H1 (cell line): Measurements from ENCODE around the gene SLC44A1. TPM values are rescaled to one million over a fixed set of nuclear protein-coding genes. Genes with fewer than 3 reads are reported as not detected.

Source experiments
- CTCF ChIA-PET: fragments of 300-600 bp; sonication (Branson Sonifier 250); formaldehyde crosslinking; loops from one replicate; lab custom pipeline; 2021; ENCODE audit not compliant: partially characterized antibody; lab: Charles Lee
- POLR2A ChIA-PET: fragments of 300-600 bp; sonication (Branson Sonifier 250); formaldehyde crosslinking; loops from one replicate; lab custom pipeline; 2021; ENCODE audit warnings: inconsistent platforms; ENCODE audit not compliant: partially characterized antibody; lab: Charles Lee
- DNase-seq, 2 experiments: peaks; one replicate each; pipeline versions ENCODE4 v3.0.0 to v3.0.0-alpha.2; 2010 to 2022; ENCODE audit warnings: low spot score in 2 of 2, low read depth in 1 of 2, mixed read lengths in 1 of 2
- FAIRE-seq: peaks from 2 replicates; lab custom pipeline; 2011; peaks lifted over from hg19 to GRCh38; lab: Jason Lieb, UNC
- H2AFZ ChIP-seq: 2 replicates; pipeline ENCODE4 v1.8.1; 2012; ENCODE audit warnings: low read length, inconsistent platforms
- H2AK5ac ChIP-seq: 2 replicates; pipeline ENCODE4 v1.6.1; 2013; ENCODE audit warnings: low read depth, low read length
- H2BK120ac ChIP-seq: replicated peaks from 2 replicates; pipeline ENCODE3; 2013; ENCODE audit warnings: low read depth, low read length, inconsistent platforms
- H2BK12ac ChIP-seq: 2 replicates; pipeline ENCODE4 v1.6.1; 2013; ENCODE audit warnings: low read depth, low read length
- H2BK15ac ChIP-seq: 2 replicates; pipeline ENCODE4 v1.6.1; 2013; ENCODE audit warnings: low read length
- H2BK20ac ChIP-seq: 2 replicates; pipeline ENCODE4 v1.6.1; 2013; ENCODE audit warnings: low read length
- H2BK5ac ChIP-seq: 2 replicates; pipeline ENCODE4 v1.6.1; 2013; ENCODE audit warnings: low read depth, low read length
- H3K14ac ChIP-seq: 2 replicates; pipeline ENCODE4 v1.6.1; 2013; ENCODE audit warnings: inconsistent platforms; ENCODE audit not compliant: insufficient read length
- H3K18ac ChIP-seq: 2 replicates; pipeline ENCODE4 v1.6.1; 2013; ENCODE audit warnings: low read length; ENCODE audit errors: extremely low read depth
- H3K23ac ChIP-seq: 2 replicates; pipeline ENCODE4 v1.6.1; 2013; ENCODE audit warnings: inconsistent platforms; ENCODE audit not compliant: insufficient read length
- H3K23me2 ChIP-seq: 2 replicates; pipeline ENCODE4 v1.6.1; 2013; ENCODE audit warnings: low read depth, low read length
- H3K27ac ChIP-seq: 2 replicates; pipeline ENCODE4 v1.6.1; 2011; ENCODE audit warnings: low read depth, low read length, inconsistent platforms
- H3K27me3 ChIP-seq, 4 experiments: replicated peaks in 1 of 4; 1 replicate in 1 of 4; 2 replicates in 3 of 4; pipeline versions ENCODE4 v1.6.1 to v1.8.1; 2011 to 2013; ENCODE audit warnings: low read length in 3 of 4, mild to moderate bottlenecking in 3 of 4, inconsistent platforms in 2 of 4, mixed read lengths in 2 of 4, moderate library complexity in 1 of 4; ENCODE audit not compliant: control insufficient read depth in 3 of 4, insufficient read depth in 3 of 4; ENCODE audit errors: extremely low read depth in 1 of 4
- H3K36me3 ChIP-seq, 4 experiments: 2 replicates each; pipeline versions ENCODE4 v1.6.1 to v1.8.1; 2011 to 2013; ENCODE audit warnings: mild to moderate bottlenecking in 4 of 4, low read length in 3 of 4, moderate library complexity in 2 of 4, control low read depth in 1 of 4, inconsistent platforms in 1 of 4; ENCODE audit not compliant: insufficient read depth in 4 of 4, control insufficient read depth in 2 of 4
- H3K4ac ChIP-seq: replicated peaks from 2 replicates; pipeline ENCODE3; 2013; ENCODE audit warnings: low read length, low read depth, mixed read lengths, inconsistent platforms; ENCODE audit not compliant: insufficient read length
- H3K4me1 ChIP-seq, 4 experiments: replicated peaks in 1 of 4; 1 replicate in 1 of 4; 2 replicates in 3 of 4; pipeline versions ENCODE4 v1.6.1 to v1.8.1; 2011 to 2013; ENCODE audit warnings: low read length in 3 of 4, inconsistent platforms in 2 of 4, mixed read lengths in 1 of 4; ENCODE audit not compliant: insufficient read depth in 4 of 4, control insufficient read depth in 3 of 4
- H3K4me2 ChIP-seq, 2 experiments: 2 replicates each; pipeline versions ENCODE4 v1.6.1 to v1.8.1; 2011 to 2013; ENCODE audit warnings: low read depth in 2 of 2, low read length in 2 of 2, control low read depth in 1 of 2, inconsistent platforms in 1 of 2, mild to moderate bottlenecking in 1 of 2; ENCODE audit not compliant: insufficient read depth in 1 of 2
- H3K4me3 ChIP-seq, 4 experiments: fragments of 200-600, 300-600 bp in 1 of 4; sonication (generic), shearing (Covaris generic), sonication (Bioruptor Twin) in 1 of 4; 2 replicates each; pipeline versions ENCODE4 v1.5.1 to v1.8.1; 2011 to 2016; ENCODE audit warnings: low read length in 4 of 4, low read depth in 3 of 4, control low read depth in 2 of 4, inconsistent platforms in 2 of 4, mild to moderate bottlenecking in 2 of 4, mixed read lengths in 1 of 4, moderate library complexity in 1 of 4; ENCODE audit not compliant: insufficient read depth in 2 of 4; ENCODE audit errors: extremely low read depth in 1 of 4
- H3K56ac ChIP-seq: replicated peaks from 2 replicates; pipeline ENCODE3; 2013; ENCODE audit warnings: low read depth, mild to moderate bottlenecking, mixed read lengths, low read length, inconsistent platforms; ENCODE audit not compliant: insufficient read length
- H3K79me1 ChIP-seq: 2 replicates; pipeline ENCODE4 v1.6.1; 2013; ENCODE audit warnings: low read depth, low read length, control low read depth
- H3K79me2 ChIP-seq, 2 experiments: 2 replicates each; pipeline versions ENCODE4 v1.6.1 to v1.8.1; 2012 to 2013; ENCODE audit warnings: low read length in 2 of 2, mild to moderate bottlenecking in 2 of 2, inconsistent platforms in 1 of 2; ENCODE audit not compliant: insufficient read depth in 2 of 2, control insufficient read depth in 1 of 2
- H3K9ac ChIP-seq, 4 experiments: replicated peaks in 1 of 4; 1 replicate in 1 of 4; 2 replicates in 3 of 4; pipeline versions ENCODE4 v1.6.1 to v1.8.1; 2011 to 2013; ENCODE audit warnings: low read depth in 3 of 4, low read length in 3 of 4, control low read depth in 2 of 4, mild to moderate bottlenecking in 2 of 4, moderate library complexity in 2 of 4, inconsistent platforms in 1 of 4; ENCODE audit errors: extremely low read depth in 1 of 4
- H3K9me3 ChIP-seq, 2 experiments: 2 replicates each; pipeline versions ENCODE4 v1.6.1 to v1.8.1; 2012 to 2013; ENCODE audit warnings: mild to moderate bottlenecking in 2 of 2, moderate library complexity in 2 of 2, control low read depth in 1 of 2, inconsistent platforms in 1 of 2, low read depth in 1 of 2, low read length in 1 of 2, mixed read lengths in 1 of 2; ENCODE audit not compliant: insufficient read depth in 2 of 2
- H4K20me1 ChIP-seq, 2 experiments: replicated peaks in 1 of 2; 2 replicates each; pipeline versions ENCODE3 to v1.8.1; 2011 to 2013; ENCODE audit warnings: inconsistent platforms in 2 of 2, low read length in 2 of 2, mild to moderate bottlenecking in 1 of 2; ENCODE audit not compliant: insufficient read depth in 2 of 2, control insufficient read depth in 1 of 2
- H4K5ac ChIP-seq: 2 replicates; pipeline ENCODE4 v1.6.1; 2013; ENCODE audit warnings: low read length, low read depth, mixed read lengths, inconsistent platforms; ENCODE audit not compliant: insufficient read length
- H4K8ac ChIP-seq: 2 replicates; pipeline ENCODE4 v1.8.0; 2013; ENCODE audit warnings: mild to moderate bottlenecking, moderate library complexity, low read length, inconsistent platforms; ENCODE audit not compliant: insufficient read depth; ENCODE audit errors: extremely low read depth
- H4K91ac ChIP-seq: replicated peaks from 2 replicates; pipeline ENCODE3; 2013; ENCODE audit warnings: low read length, mixed read lengths, inconsistent platforms; ENCODE audit not compliant: insufficient read length
- NRF1 ChIP-seq: IDR thresholded peaks from 2 replicates; pipeline ENCODE4 v1.6.1; 2011; ENCODE audit warnings: mild to moderate bottlenecking, low read depth, low read length, improper control_type of control experiment
- RFX5 ChIP-seq: IDR thresholded peaks from 2 replicates; pipeline ENCODE4 v1.6.1; 2011; ENCODE audit warnings: low read depth, low read length, improper control_type of control experiment, borderline replicate concordance
- SRF ChIP-seq: IDR thresholded peaks from 2 replicates; pipeline ENCODE4 v1.6.1; 2011; ENCODE audit warnings: mild to moderate bottlenecking, low read depth, low read length, moderate library complexity
- WGBS, 2 experiments: shearing (Covaris generic) in 1 of 2; methylation state at CpG; one replicate each; pipeline versions ENCODE4 v1.1.6 to v1.1.7; 2013 to 2015; ENCODE audit warnings: low lambda C conversion rate in 2 of 2, mixed read lengths in 2 of 2, inconsistent platforms in 1 of 2, low coverage in 1 of 2, missing lambda C conversion rate in 1 of 2; ENCODE audit not compliant: insufficient replicate concordance in 2 of 2, insufficient coverage in 1 of 2, insufficient read length in 1 of 2; ENCODE audit errors: extremely low coverage in 1 of 2, missing lambda C conversion rate in 1 of 2; 5-methylcytosine and 5-hydroxymethylcytosine counted together
- polyA plus RNA-seq, 7 experiments: library from polyadenylated mRNA; depleted of rRNA in 3 of 7; stranded (reverse) in 5 of 7; unstranded in 2 of 7; fragments of >200 nt in 5 of 7; fragments of 200-250 nt in 2 of 7; gene quantifications; 1 replicate in 5 of 7; 2 replicates in 1 of 7; 4 replicates in 1 of 7; pipeline versions ENCODE4 v1.2.1 to v1.2.3, GENCODE V29; 2011 to 2013; ENCODE audit warnings: missing spikeins in 2 of 7, mixed read lengths in 2 of 7
- total RNA-seq: library from RNA; stranded (reverse); fragmentation: NEBNext Ultra II Directional; extraction: Animal tissue kit (Norgen Biotek cat#: 25700); gene quantifications from 2 replicates; pipeline ENCODE4 v1.2.1, GENCODE V29; 2021

Gene SLC44A1
- total and polyA plus RNA-seq, 2 of the 8 experiments (the other 6 are each of a cell fraction or from before 2014, with no cell fraction given), result 30.5 to 71.2 TPM

DNA sequence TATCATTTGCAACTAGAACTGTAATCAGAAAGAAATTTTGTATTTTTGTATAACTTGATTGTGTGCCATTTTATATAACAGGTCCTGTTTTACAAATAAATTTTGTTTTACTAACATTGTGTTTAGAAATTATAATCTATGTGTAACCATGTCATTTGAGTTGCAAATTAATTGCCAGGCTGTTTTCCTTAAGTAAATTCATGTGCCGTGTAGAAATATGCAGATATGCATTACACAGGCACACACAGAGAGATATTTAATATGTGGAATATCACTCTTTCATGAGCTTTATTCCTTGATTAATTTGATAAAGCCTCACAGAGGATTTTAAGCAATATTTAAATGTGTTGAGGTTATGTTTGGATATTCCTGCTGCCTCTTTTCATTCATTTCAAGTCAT, 146.8 kb downstream of the SLC44A1 start:
- Histone ChIP-seq H3K79me2 (no peaks in the 10 kb centered on the region), H2BK5ac (no peak overlapping the region), H3K4me3 (no peak overlapping the region), H4K91ac (no peak overlapping the region), H2BK12ac (no peak overlapping the region), H4K8ac (no peak overlapping the region), H3K79me1 (no peaks in the 10 kb centered on the region), H3K18ac (no peak overlapping the region), H4K5ac (no peak overlapping the region), H3K9me3 (no peaks in the 10 kb centered on the region), H2AK5ac (no peak overlapping the region), H3K23me2 (no peaks in the 10 kb centered on the region), H3K27me3 (no peaks in the 10 kb centered on the region), H3K14ac (no peak overlapping the region), H3K23ac (no peak overlapping the region), H3K4me1 (peaks cover 2 to 21% (median 10%) of the 10 kb centered on the region in 4 experiments; a peak in 6 of 7 replicates), H2AFZ (no peak overlapping the region), H3K56ac (no peak overlapping the region), H3K4me2 (no peak overlapping the region), H3K27ac (no peak overlapping the region), H2BK20ac (no peak overlapping the region), H3K4ac (no peak overlapping the region), H2BK120ac (no peak overlapping the region), H3K36me3 (peaks cover 0 to under 1% (median 0%) of the 10 kb centered on the region in 4 experiments; a peak in 1 of 8 replicates), H4K20me1 (no peaks in the 10 kb centered on the region), H3K9ac (no peak overlapping the region), H2BK15ac (no peak overlapping the region)
- 87% methylated on average over 1 of the region's 1 CpG; no CpG with 5 or more reads in 1 of the 2 experiments for WGBS, 2 experiments
- no peak for FAIRE-seq
- POLR2A ChIA-PET, result no interaction called here
- no peak for TF ChIP-seq SRF
- TF ChIP-seq RFX5, result no peak
- TF ChIP-seq NRF1, result no peak
- CTCF ChIA-PET, result interaction anchor here (1.0 to 2.4 kb wide), 4 partner anchors 11 to 418 kb away, joined by 4 to 9 read pairs (median 4); no protein-coding TSS in a partner anchor
- DNase-seq, result no peak
